GM12872 (cell line): ENCODE data around the gene AMBN.

Experiments used
- TF ChIP-seq, protein P1 (sequence below): IDR thresholded peaks from 3 replicates; pipeline ENCODE4 v1.5.1; 2011; ENCODE audit warnings: low read depth, mild to moderate bottlenecking, low read length, moderate library complexity; ENCODE audit not compliant: insufficient read depth

Gene AMBN

DNA sequence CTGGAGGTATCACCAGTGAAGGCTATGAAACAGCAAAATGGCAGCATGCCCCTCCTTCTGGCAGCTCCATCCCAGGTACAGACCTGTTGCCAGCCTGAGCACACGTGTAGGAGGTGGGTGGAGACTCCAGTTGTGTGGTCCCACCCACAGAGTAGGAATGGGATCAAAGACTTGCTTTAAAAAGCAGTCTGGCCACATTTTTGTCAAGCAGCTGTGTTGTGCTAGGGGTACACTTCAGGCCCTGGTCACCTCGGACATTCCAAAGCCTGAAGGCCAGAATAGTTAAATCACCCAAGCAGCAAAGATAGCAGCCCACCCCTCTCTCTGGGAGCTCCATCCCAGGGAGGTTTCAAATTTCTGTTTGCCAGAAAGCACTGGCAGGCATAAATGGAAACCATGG is 20.3 kb upstream of the AMBN start:
- TF ChIP-seq, protein P1, sequence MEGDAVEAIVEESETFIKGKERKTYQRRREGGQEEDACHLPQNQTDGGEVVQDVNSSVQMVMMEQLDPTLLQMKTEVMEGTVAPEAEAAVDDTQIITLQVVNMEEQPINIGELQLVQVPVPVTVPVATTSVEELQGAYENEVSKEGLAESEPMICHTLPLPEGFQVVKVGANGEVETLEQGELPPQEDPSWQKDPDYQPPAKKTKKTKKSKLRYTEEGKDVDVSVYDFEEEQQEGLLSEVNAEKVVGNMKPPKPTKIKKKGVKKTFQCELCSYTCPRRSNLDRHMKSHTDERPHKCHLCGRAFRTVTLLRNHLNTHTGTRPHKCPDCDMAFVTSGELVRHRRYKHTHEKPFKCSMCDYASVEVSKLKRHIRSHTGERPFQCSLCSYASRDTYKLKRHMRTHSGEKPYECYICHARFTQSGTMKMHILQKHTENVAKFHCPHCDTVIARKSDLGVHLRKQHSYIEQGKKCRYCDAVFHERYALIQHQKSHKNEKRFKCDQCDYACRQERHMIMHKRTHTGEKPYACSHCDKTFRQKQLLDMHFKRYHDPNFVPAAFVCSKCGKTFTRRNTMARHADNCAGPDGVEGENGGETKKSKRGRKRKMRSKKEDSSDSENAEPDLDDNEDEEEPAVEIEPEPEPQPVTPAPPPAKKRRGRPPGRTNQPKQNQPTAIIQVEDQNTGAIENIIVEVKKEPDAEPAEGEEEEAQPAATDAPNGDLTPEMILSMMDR, result no peak

DNA sequence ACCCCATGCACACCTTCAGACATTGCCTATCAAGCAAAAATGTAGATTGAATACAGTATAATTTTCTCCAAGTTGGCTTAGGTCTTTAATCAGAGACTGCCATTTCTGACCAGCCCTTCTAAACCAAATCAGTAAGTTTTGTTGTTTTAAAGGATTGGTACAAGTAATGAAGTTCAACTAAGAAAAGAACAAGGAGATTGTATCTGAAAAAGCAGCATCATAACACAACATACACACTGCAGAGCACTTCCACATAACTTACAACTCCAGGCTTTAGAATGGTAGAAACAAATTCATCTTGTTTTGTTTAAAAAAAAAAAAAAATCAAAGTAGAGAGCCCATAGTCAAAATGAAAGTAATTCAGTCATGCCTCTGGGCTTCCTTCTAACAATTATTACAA is 16.1 kb upstream of the AMBN start:
- TF ChIP-seq, protein P1, result no peak

DNA sequence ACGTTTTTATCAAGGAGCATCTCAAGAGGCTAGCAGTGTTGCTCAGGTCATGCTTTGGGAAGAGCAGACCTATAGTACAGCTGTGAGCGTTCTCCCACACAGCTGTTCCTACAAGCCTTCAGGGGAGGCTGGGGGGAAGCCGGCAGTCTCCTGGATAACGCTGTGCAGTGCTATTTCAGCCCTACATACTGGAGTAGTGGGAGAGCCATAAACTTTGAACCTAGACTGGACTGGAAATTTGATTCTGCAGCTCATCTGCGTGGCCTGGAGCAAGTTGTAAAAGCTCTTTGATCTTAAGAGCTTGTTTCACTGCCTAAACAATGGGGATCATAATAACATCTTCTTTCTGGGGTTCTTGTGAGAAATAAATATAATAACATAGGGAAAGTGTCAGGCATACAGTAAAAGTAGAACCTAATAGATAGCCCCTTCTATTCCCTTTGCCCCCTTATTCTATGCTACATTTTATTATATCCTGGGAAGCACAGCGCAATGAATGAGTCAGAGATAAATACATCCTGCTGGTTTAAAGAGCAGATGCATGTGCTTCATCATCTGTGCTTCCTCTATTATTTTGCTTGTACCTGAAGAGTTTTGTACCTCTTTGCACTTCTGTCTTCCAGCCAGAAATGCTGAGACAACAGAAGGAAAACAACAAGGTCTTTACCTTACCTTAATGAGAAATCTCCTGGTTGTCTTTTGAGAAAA is 14.7 kb upstream of the AMBN start:
- TF ChIP-seq, protein P1, result no peak

DNA sequence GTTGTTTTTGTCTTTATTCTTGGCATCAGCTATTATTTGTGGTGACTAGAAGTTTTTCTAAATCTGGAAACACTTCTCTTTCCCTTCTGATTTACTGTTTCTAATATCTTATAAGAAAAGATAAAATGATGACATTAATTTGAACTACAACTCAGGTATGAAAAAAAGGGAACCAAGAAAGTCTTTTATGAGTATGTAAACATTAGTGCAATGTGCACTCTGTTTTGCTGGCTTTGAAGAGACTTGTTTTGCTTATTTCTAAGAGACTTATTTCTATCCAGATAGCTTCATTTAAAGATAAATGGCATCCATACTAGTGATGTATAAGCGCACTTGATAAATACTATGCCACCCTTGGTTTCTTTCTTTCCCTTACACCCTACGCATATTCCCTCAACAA is 10.1 kb upstream of the AMBN start:
- TF ChIP-seq, protein P1, result no peak

DNA sequence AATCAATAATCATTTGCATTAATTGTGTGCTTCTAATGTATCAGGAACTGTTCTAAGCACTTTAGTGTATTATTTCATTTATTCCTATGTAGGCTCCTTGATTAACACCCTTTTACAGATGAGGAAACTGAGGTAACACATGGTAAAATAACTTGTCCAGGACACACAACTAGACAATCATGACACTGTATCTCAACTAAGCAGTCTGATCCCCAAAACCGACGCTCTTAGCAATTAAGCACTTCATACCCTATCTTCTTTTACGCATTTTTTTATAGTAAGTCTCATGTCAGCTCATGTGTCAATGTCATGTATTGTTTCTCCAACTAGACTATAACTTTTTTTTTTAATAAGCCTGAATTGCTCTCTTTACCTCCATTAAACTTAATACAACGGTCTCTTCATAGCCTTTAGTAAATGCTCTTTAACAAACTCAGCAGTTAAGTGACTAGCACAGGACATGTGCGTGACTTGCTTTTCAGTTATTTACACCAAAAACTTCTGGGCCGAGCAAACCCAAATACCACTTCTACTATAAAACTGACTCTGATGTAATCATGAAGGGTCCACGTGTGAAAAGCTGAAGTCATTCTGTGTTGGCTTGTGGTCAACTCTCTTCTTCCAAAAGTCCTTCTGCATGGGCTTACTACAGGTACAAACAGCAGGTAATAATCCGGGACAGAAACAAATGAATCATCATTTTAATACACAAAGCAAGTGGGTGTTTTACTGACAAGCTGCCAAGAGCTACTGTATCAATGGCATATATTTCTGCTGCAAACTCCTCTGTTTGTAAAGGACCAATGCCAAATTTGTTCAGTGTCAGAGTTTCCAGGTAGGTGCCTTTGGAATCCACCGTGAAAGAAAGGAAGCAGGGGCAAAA is 7.9 kb upstream of the AMBN start:
- TF ChIP-seq, protein P1, result no peak

DNA sequence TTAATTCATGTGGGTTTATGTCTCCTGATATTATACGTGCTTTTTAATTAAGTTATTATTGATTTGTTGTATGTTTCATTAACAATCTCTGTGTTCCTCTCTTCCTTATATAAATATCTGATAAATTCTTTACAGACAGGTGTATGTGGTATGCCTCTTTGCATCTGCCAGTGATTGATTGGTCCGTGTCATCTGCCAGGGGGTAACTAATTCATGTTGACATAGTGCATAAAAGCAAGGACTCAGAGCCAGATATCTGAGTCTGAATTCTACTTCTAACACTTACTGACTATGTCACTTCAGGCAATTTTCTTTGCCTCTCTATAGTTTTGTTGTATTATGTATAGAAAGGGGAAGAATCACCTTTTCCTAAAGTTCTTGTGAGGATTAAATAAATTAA is 5.2 kb upstream of the AMBN start:
- TF ChIP-seq, protein P1, result no peak

DNA sequence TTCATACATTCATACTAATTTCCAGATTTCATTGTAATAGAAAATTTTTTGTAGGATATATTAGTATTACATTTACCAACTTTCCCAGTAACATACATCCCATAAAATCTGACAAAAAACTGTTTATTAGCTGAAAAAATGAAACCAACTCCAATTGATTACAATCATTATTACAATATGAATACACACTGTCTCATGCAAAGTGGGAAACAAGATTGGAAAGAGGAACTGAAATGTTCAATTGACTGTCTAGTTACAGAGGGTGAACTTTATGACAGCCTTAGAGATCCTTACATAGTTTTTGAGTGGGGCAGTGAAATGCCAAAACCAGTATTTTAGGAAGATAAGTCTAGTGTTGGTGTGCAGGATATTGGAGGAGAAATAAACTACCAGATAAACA is 2.3 kb upstream of the AMBN start:
- TF ChIP-seq, protein P1, result no peak
